ENCODE data around the gene CXCL12.

CXCL12 gene

DNA sequence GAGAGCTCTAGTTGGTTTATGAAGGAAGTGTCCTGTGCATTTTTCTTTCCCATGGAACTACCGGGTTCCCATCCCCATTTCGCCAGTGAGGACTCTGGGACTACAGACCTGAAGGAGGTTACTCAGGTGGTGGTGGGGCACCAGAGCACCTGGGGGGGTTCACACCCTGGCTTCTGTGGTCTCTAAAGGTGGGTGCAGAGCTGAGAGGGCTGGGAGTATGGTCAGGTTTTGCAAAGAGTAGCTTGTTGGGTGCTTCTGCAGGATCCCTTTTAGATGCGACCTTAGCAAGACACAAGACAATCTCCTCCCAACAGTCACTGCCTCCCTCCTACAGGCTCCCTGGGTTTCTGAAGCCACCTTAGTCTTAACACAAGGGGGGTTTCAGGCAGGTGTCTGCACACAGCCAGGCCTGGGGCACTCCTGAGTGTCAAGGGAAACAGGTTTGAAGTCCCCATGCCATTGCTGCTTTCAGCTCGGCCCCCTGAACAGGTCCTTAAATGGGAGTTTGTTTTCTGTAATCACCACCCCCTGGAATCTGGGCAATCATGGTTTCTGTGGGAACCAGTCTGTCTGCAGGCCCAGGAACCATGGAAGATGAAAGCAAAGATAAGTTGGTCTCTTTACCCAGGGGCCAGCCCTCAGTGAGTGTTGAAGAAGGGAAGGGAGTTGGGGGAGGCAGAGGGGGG is 9.9 kb upstream of the CXCL12 start:
- H3K27me3 ChIP-seq (ENCODE audit: low read depth, low read length): peaks cover 14% of the 10 kb centered on the region
- no peaks in the 10 kb centered on the region for H3K9me3 ChIP-seq (ENCODE audit: insufficient read depth, low read length)
- no peak overlapping the region for H3K27ac ChIP-seq (ENCODE audit: low read length)
- no peaks in the 10 kb centered on the region for H3K4me1 ChIP-seq (ENCODE audit: low read length)
- H3K4me3 ChIP-seq (ENCODE audit: low read length): no peak overlapping the region
- no peak for TF ChIP-seq EZH2phosphoT487 (IDR thresholded peaks at IDR 0.05; ENCODE audit: low read depth)
- TF ChIP-seq, protein P1, sequence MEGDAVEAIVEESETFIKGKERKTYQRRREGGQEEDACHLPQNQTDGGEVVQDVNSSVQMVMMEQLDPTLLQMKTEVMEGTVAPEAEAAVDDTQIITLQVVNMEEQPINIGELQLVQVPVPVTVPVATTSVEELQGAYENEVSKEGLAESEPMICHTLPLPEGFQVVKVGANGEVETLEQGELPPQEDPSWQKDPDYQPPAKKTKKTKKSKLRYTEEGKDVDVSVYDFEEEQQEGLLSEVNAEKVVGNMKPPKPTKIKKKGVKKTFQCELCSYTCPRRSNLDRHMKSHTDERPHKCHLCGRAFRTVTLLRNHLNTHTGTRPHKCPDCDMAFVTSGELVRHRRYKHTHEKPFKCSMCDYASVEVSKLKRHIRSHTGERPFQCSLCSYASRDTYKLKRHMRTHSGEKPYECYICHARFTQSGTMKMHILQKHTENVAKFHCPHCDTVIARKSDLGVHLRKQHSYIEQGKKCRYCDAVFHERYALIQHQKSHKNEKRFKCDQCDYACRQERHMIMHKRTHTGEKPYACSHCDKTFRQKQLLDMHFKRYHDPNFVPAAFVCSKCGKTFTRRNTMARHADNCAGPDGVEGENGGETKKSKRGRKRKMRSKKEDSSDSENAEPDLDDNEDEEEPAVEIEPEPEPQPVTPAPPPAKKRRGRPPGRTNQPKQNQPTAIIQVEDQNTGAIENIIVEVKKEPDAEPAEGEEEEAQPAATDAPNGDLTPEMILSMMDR (IDR thresholded peaks at IDR 0.05; ENCODE audit: low read depth, low read length): no peak
- no peaks in the 10 kb centered on the region for H3K79me2 ChIP-seq (ENCODE audit: low read length)
- no peak overlapping the region for H2AFZ ChIP-seq (ENCODE audit: low read depth, low read length)
- H4K20me1 ChIP-seq (ENCODE audit: insufficient read depth, low read length): no peaks in the 10 kb centered on the region
- no peaks in the 10 kb centered on the region for H3K36me3 ChIP-seq (replicated peaks; ENCODE audit: low read depth, low read length)
- no peak overlapping the region for H3K9ac ChIP-seq (ENCODE audit: low read length)
- no peak overlapping the region for H3K4me2 ChIP-seq (ENCODE audit: low read length)

DNA sequence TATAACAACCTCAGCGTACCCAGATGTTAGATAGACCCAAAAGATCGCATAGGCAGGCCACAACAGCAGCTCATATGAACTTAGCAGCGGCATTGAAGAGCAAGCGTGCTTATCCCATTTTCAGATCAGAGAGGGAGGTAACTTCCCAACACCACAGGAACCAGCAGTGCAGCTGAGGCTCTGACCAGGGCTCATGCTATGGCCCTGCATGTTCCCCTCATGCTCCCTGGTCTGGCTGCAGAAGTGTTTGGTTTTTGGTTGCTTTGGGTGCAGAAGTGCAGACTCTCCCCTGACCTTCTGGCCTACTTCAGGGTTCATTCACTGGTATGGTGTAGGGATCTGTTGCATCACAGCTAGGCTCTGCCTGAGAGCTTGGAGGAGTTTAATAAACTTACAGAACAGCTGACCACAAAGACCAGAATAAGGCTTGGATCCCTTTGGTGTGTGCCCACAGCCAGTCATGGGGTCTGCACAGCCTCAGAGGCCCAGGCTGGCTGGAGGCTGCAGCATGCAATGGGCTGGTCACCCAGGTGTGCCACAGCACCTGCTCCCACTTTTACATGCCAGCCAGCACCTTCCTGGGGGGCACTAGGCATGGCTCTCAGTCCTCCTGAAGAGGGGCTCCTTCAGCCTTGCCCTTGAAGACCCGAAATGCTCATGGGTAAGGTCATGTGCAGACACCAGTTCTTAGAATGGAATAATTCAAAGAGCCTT is 9.1 kb upstream of the CXCL12 start:
- peaks cover 2% of the 10 kb centered on the region; the same call in 1 of the 2 replicates for H3K4me1 ChIP-seq (ENCODE audit: low read length)
- H3K79me2 ChIP-seq (ENCODE audit: low read length): no peaks in the 10 kb centered on the region
- H4K20me1 ChIP-seq (ENCODE audit: insufficient read depth, low read length): no peaks in the 10 kb centered on the region
- H3K9ac ChIP-seq (ENCODE audit: low read length): no peak overlapping the region
- no peaks in the 10 kb centered on the region for H3K9me3 ChIP-seq (ENCODE audit: insufficient read depth, low read length)
- TF ChIP-seq EZH2phosphoT487 (IDR thresholded peaks at IDR 0.05; ENCODE audit: low read depth): no peak
- TF ChIP-seq, protein P1 (IDR thresholded peaks at IDR 0.05; ENCODE audit: low read depth, low read length): no peak
- no peak overlapping the region for H3K4me2 ChIP-seq (ENCODE audit: low read length)
- no peaks in the 10 kb centered on the region for H3K36me3 ChIP-seq (replicated peaks; ENCODE audit: low read depth, low read length)
- H3K27me3 ChIP-seq (ENCODE audit: low read depth, low read length): peaks cover 14% of the 10 kb centered on the region
- H2AFZ ChIP-seq (ENCODE audit: low read depth, low read length): no peak overlapping the region
- no peak overlapping the region for H3K4me3 ChIP-seq (ENCODE audit: low read length)
- H3K27ac ChIP-seq (ENCODE audit: low read length): no peak overlapping the region

DNA sequence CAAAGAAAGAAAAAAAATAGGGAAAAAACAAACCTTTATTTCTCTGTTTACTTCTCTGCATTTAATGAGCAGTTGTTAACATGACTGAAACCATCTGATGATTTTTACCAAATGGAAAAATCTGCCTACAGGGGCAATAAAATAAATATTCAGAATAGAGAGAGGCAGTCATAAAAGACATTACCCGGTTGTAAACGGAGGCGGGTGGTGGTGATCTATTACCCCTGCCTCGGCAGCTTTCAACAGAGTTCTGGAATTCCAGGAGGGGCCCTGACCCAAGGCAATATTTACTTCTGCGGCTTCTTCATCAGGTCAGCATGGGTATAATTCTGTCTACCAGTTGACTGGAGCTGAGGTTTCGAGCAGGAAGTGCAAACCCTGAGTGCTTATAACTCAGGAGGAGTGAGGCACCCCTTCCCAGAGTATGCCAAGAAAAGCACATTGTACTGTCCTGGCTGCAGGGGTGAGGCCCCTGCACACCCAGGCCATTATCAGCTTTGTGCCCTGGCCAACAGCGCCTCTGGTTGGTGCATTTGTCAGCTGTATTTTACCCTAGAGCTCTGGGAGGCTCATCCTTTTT is 8.2 kb upstream of the CXCL12 start:
- H3K27ac ChIP-seq (ENCODE audit: low read length): no peak overlapping the region
- H3K4me1 ChIP-seq (ENCODE audit: low read length): peaks cover 2% of the 10 kb centered on the region; the same call in 1 of the 2 replicates
- H4K20me1 ChIP-seq (ENCODE audit: insufficient read depth, low read length): no peaks in the 10 kb centered on the region
- H3K4me3 ChIP-seq (ENCODE audit: low read length): no peak overlapping the region
- no peaks in the 10 kb centered on the region for H3K79me2 ChIP-seq (ENCODE audit: low read length)
- H3K9ac ChIP-seq (ENCODE audit: low read length): no peak overlapping the region
- no peak overlapping the region for H2AFZ ChIP-seq (ENCODE audit: low read depth, low read length)
- no peaks in the 10 kb centered on the region for H3K9me3 ChIP-seq (ENCODE audit: insufficient read depth, low read length)
- peaks cover 8% of the 10 kb centered on the region for H3K27me3 ChIP-seq (ENCODE audit: low read depth, low read length)
- TF ChIP-seq, protein P1 (IDR thresholded peaks at IDR 0.05; ENCODE audit: low read depth, low read length): no peak
- no peak for TF ChIP-seq EZH2phosphoT487 (IDR thresholded peaks at IDR 0.05; ENCODE audit: low read depth)
- no peaks in the 10 kb centered on the region for H3K36me3 ChIP-seq (replicated peaks; ENCODE audit: low read depth, low read length)
- H3K4me2 ChIP-seq (ENCODE audit: low read length): no peak overlapping the region

DNA sequence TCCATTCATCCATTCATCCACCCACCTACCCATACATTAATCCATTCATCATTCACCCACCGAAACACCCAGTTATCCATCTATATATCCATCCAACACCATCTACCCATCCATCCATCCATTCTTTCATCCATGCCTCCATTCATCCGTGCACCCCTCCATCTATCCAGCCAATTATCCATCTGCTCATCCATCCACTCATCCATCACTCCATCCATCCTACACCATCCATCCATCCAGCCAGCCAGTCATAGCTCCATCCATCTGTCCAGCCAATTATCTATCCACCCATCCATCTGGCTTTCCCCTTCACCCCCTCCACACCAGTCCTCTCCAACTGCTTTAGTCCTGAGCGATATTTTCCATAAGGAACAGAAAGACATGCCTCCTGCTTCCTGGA is 7.5 kb upstream of the CXCL12 start:
- Histone ChIP-seq H3K4me3 (ENCODE audit: low read length) (no peak overlapping the region), H4K20me1 (ENCODE audit: insufficient read depth, low read length) (no peaks in the 10 kb centered on the region), H3K36me3 (replicated peaks; ENCODE audit: low read depth, low read length) (no peaks in the 10 kb centered on the region), H3K27ac (ENCODE audit: low read length) (no peak overlapping the region), H3K9me3 (ENCODE audit: insufficient read depth, low read length) (no peaks in the 10 kb centered on the region), H3K4me2 (ENCODE audit: low read length) (no peak overlapping the region), H3K9ac (ENCODE audit: low read length) (no peak overlapping the region), H3K4me1 (ENCODE audit: low read length) (peaks cover 2% of the 10 kb centered on the region; the same call in 1 of the 2 replicates), H2AFZ (ENCODE audit: low read depth, low read length) (no peak overlapping the region), H3K27me3 (ENCODE audit: low read depth, low read length) (0 out of 2 replicates have a peak, but pooled peaks cover under 1% of the 10 kb centered on the region), H3K79me2 (ENCODE audit: low read length) (no peaks in the 10 kb centered on the region)
- TF ChIP-seq, protein P1 (IDR thresholded peaks at IDR 0.05; ENCODE audit: low read depth, low read length): no peak
- no peak for TF ChIP-seq EZH2phosphoT487 (IDR thresholded peaks at IDR 0.05; ENCODE audit: low read depth)

Measured in OCI-LY3 (cell line).